ENCODE measurements around the gene ABCB11.
"Not testable (repeated sequence)": the region's sequence is repeated elsewhere in the genome, so short reads cannot be mapped to it uniquely, and the experiment has no call there.

The ABCB11 gene

GRCh38 chr2:169031202-169031601 lies at the start of gene ABCB11:
Gene ABCB11 (minus strand): TSS chr2:169031324. CDS start chr2:169018125, 13,199 bp downstream.
- no peak for DNase-seq

DNA sequence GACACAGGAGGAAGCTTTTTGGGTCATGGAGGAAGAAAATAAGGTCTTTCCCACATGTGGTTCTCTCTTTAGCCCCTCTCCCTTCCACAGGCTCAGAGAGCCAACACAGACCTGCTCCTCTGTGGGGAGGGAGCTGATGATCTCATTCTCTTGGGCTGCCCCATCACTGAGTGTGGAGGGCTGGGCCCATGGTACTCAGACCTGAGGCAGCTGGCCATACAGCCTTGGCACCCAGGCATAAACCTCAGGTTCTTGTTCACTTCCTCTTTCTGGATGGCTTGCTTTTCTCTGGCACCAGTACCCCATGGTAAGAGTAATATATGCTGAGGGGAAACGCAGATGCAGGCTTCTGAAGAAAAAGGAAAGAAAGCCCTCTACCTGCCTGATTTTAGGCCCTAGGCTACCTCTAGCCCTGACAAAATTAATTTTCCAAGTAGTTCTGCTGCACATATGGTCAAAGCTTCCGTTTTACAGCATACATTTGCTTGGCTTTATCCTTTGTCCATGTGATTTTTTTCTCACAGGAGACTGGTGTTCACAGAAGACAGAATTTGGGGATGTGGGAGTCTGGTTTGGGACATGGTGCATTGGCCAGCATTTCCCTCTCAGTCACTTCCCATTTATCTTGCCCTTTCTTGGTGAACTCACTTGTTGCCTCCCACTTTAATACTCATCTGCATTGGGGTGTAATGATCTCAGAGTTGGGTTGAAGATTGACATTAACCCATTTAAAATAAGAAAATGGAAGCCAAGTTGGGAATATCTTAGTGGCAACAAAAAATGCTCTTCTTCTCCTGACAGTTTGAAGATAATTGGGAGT lies 49.3 kb upstream of the ABCB11 start:
- DNase-seq, result no peak

DNA sequence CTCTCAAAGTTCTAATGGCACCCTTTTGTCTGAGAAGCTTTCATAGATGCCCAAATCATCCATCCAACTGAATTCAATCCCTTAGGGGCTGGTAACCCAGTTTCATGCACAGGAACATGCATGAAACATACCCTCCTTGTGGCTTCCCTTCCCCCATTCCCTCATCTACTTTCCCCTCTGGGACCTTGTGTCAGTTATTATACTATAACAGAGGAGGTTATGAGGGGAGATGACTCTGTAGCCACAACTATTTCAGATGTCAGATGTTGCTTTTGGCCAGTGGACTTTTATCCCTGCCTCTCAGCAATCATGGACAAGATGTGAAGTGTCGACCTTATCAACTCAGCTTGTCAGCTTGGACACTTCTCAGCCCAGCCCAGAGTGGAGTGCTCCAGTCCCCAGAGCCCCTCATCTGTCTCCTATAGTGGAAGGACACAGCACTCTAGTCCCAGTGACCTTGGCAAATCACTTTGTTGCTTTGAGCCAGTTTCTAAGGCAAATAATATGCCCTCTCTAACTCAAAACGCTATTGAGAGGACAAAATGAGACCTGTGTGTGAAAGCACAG lies 46.6 kb upstream of the ABCB11 start:
- DNase-seq, result no peak

GRCh38 chr2:169073963-169074751 lies 43.0 kb upstream of the ABCB11 start:
- no peak for DNase-seq

DNA sequence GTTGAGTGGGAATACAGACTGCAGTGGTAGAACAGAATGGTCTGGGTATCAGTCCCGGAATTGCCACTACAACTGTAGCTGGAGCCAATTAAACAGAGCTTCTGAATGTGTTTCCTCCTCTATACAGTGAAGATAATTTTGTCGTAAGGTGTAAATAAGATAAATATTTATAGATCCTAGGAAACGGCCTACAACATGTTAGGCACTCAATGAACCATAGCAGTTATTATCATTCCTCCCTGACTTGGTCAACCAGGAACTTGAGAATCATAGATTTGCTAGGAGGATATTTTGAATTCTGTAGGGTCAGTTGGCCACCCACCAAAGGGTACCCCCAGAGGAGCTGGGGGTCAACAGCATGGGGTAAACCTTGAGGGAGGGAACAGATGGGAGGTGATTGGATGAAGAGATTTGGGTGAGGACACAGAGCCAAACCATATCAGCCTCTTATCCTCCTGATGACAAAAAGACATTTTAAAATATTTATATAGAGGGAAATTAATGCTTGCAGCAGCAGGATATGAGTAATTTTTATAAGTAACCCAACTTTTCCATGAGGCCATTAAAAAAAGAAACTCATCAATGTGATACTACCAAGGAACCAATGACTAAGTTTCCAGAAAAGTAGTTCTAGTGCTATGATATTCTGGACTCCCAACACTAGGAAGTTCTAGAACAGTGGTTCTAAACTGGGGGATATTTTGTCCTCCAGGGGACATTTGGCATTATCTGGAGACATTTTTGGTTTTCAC lies 42.3 kb upstream of the ABCB11 start:
- DNase-seq, result no peak

- DNase-seq, result no peak
These were observed 41.2 kb upstream of the ABCB11 start for GRCh38 chr2:169072163-169072925.

DNA sequence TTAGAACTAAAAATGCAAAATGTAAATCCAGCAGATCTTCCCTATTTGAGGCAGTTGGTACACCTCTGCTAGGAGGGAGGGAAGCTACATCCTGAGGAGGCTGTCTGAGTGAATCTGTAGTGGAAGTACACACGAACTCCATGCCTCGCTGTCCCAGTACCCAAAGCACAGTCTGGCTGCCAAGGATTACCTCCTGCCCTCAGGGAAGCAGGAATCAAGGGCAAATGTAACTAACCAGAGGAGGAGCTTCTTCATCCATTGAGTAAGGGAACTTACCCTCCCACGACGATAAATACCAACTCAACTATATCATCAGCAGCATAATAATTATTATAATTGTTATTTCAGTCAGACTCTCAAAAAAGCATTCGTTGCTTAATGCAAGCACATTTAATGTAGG lies 40.3 kb upstream of the ABCB11 start:
- DNase-seq, result no peak

GRCh38 chr2:169069833-169070232 lies 38.7 kb upstream of the ABCB11 start:
- no peak for DNase-seq

GRCh38 chr2:169069341-169069740 lies 38.2 kb upstream of the ABCB11 start, which contains the start of gene DHRS9:
Gene DHRS9 (plus strand): TSS chr2:169069563. CDS start chr2:169081582, 12,019 bp downstream.
- no peak for DNase-seq

- DNase-seq, result no peak
These were observed 35.8 kb upstream of the ABCB11 start for GRCh38 chr2:169066897-169067296.

DNA sequence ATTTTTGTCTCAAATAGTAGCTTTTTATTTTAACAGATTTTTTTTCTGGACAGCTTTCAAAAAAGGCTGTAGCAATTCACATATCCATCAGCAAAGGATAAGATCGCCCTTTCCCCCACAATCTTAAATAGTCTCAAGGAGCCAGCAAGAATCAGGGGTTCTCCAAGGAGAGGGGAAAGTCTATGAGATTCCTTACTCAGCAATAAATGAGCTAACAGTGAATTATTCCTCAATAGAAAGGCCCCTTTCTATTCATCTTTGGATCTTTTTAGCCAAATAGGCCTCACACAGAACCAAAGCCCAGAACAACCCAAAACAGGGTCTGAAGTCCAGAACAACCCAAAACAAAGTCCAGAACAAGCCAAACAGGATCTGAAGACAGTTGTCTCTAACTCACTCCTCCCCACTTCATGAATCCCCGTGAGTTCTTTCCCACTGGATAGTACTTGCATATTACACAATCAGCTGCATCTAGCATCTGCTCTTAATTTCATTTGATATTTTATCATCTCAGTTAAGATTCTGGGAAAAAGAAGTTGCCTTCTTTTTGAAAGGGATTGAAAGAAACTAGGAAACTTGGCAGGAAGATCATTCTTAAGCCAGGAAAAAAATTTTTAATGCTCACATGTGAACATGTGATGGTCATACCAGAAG lies 34.9 kb upstream of the ABCB11 start:
- no peak for DNase-seq

- DNase-seq, result no peak
These were observed 34.3 kb upstream of the ABCB11 start for GRCh38 chr2:169065422-169065821.

GRCh38 chr2:169064199-169064598 lies 33.1 kb upstream of the ABCB11 start:
- not testable (repeated sequence) for DNase-seq

DNA sequence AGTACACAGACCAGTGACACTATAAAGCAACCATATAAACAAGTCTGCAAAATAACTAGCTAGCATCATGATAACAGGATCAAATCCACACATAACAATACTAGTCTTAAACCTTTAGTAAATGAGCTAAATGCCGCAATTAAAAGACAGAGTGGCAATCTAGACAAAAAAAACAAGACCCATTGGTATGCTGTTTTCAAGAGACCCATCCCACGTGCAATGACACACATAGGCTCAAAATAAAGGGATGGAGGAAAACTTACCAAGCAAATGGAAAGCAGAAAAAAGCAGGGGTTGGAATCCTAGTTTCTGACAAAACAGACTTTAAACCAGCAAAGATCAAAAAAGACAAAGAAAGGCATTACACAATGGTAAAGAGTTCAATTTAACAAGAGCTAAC lies 23.5 kb upstream of the ABCB11 start:
- DNase-seq, result not testable (repeated sequence)

DNA sequence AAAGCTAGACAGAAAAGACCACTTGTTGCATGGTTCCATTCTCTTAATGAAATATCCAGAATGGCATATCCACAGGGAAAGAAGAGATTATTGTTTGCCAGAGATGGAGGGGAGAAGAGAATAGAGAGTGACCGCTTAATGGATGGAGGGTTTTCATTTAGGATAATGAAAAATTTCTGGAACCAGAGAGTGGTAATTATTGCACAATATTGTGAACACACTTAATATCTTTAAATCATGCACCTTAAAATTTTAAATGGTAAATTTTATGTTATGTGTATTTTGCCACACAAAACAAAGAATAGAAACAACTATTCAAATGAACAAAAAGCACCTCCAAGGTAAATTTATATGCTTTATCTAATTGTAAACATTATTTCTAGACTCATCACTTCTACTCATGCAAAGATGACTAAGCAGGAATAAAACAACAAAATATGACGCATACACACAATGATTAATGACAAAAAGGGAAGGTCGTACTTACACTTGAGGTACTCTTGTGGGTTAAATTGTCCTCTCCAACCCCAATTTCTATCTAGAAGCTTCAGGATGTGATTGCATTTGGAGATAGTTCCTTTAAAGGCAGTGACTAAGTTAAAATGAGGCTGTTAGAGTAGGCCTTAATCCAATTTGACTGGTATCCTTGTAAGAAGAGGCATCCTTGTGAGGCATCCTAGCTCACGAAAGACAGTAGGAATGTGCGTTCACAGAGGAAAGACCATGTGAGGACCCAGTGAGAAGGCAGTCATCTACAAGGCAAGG lies 19.5 kb upstream of the ABCB11 start:
- no peak for DNase-seq

GRCh38 chr2:169049142-169049541 lies 18.0 kb upstream of the ABCB11 start:
- DNase-seq, result no peak

DNA sequence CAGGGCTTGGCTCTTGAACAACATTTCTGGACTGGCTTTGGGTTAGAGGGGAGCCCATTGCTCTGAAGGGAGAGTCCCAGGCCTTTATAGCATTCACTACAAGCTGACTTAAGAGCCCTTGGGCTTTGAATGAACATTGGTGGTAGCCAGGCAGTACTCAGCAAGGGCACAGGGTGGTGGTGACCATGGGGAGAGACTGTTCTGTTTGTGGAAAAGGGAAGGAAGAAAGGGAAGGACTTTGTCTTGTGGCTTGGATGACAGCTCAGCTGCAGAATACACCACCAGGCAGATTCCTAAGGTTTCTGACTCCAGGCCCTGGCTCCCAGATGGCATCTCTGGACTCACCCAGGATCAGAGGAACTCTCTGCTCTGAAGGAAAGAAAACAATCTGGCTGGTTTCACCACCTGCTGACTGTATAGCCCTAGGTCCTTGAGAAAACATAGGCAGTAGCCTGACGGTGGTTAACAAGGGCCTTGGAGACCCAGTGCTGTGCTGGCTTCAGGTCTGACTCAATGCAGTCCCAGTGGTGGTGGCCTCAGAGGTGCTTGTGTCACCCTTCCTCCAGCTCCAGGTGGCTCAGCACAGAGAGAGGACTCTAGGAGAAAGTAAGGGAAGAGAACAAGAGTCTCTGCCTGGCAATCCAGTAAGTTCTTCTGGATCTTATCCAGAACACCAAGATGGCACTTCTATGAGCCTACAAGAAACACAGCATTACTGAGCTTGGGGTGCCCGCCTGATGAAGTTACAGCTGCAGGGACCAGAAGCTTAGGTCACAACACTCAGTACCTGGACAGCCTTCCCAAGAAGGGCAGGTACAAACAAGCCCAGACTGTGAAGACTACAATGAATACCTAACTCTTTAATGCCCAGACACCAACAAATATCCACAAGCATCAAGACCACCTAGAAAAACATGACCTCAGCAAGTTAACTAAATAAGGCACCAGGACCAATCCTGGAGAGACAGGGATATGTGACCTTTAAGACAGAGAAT lies 16.4 kb upstream of the ABCB11 start:
- no peak for DNase-seq

DNA sequence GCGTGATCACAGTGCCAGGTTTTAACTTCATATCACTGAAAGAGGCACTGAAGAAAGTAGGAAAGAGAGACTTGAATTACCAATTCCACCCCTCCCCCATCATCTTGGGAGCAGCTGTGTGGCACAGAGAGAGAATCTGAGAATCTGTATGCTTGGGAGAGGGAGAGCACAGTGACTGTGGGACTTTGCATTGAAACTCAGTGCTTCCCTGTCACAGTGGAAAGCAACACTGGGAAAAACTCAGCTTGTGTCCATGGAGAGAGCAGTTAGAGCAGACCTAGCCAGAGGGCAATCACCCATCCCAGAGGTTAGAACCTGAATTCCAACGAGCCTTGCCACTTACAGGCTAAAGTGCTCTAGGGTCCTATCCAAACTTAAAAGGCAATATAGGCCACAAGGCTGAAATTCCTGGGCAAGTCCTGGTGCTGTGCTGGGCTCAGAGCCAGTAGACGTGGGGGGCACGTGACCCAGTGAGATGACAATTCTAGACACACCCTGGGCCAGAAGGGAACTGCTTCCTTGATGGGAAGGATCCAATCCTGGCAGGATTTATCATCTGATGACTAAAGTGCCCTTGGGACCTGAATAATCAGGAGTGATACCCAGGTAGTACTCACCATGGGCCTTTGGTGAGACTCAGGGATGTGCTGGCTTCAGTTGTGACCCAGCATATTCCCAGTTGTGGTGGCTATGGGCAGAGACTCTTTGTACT lies 15.5 kb upstream of the ABCB11 start:
- DNase-seq, result no peak

GRCh38 chr2:169042856-169043255 lies 11.7 kb upstream of the ABCB11 start:
- DNase-seq, result no peak

Measured in NCI-H510A treated with DMSO at 0.1 percent for 48 hours (cell line).